ENCODE results near the gene KREMEN1.

KREMEN1 gene

DNA sequence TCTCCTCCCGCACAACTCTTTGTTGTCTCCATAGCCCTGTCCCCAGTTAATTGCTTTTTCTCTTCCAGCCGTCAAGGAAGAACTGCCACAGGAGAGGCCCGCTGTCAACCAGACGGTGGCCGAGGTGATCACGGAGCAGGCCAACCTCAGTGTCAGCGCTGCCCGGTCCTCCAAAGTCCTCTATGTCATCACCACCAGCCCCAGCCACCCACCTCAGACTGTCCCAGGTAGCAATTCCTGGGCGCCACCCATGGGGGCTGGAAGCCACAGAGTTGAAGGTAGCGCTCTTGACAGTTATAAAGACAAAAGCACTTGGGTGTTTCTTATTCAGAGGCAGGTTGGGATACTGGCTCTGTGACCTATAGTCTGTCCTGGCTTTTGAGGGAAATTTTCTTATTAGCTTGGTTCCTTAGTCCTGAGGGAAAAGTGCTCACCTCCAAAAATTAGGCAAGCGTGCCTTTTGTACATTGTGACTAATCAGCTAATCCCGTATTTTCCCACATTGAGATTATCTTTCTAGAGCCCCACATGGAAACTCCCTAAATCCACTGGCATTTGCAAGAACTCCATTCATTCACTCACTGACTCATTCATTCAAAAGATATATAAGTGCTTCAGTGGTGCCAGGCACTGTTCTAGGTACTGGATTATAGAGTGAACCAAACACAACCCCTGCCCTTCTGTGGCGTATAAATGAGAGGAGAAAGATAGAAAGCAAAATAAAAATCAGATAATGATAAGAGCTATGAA is 65.9 kb downstream of the KREMEN1 start:
- H3K4me2 ChIP-seq (ENCODE audit: low read depth, low read length): no peak overlapping the region
- H3K36me3 ChIP-seq (replicated peaks; ENCODE audit: insufficient read depth, low read length): no peaks in the 10 kb centered on the region
- no peaks in the 10 kb centered on the region for H3K27me3 ChIP-seq (replicated peaks; ENCODE audit: insufficient read depth, low read length)
- TF ChIP-seq EZH2 (optimal IDR thresholded peaks at IDR 0.05; ENCODE audit: low read depth, low read length): no peak
- TF ChIP-seq, protein P1, sequence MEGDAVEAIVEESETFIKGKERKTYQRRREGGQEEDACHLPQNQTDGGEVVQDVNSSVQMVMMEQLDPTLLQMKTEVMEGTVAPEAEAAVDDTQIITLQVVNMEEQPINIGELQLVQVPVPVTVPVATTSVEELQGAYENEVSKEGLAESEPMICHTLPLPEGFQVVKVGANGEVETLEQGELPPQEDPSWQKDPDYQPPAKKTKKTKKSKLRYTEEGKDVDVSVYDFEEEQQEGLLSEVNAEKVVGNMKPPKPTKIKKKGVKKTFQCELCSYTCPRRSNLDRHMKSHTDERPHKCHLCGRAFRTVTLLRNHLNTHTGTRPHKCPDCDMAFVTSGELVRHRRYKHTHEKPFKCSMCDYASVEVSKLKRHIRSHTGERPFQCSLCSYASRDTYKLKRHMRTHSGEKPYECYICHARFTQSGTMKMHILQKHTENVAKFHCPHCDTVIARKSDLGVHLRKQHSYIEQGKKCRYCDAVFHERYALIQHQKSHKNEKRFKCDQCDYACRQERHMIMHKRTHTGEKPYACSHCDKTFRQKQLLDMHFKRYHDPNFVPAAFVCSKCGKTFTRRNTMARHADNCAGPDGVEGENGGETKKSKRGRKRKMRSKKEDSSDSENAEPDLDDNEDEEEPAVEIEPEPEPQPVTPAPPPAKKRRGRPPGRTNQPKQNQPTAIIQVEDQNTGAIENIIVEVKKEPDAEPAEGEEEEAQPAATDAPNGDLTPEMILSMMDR (IDR thresholded peaks at IDR 0.05; ENCODE audit: low read length): no peak
- no peak for TF ChIP-seq EZH2phosphoT487 (IDR thresholded peaks at IDR 0.05; ENCODE audit: low read length)
- H3K9me3 ChIP-seq (replicated peaks; ENCODE audit: insufficient read depth, low read length): no peaks in the 10 kb centered on the region
- H3K4me1 ChIP-seq (ENCODE audit: low read length): no peaks in the 10 kb centered on the region
- no peak overlapping the region for H3K4me3 ChIP-seq (ENCODE audit: low read length)
- DNase-seq: no peak
- no peak overlapping the region for H3K9ac ChIP-seq (ENCODE audit: low read length)
- H3F3A ChIP-seq (ENCODE audit: insufficient read depth, low read length): no peaks in the 10 kb centered on the region
- no peak overlapping the region for H3K27ac ChIP-seq (ENCODE audit: low read length)
- no peaks in the 10 kb centered on the region for H4K20me1 ChIP-seq (ENCODE audit: insufficient read depth, low read length)
- no peaks in the 10 kb centered on the region for H3K9me2 ChIP-seq (replicated peaks; ENCODE audit: insufficient read depth, low read length)
- H3K79me2 ChIP-seq (ENCODE audit: low read length): no peaks in the 10 kb centered on the region
- no peak overlapping the region for H2AFZ ChIP-seq (ENCODE audit: low read length)

GRCh38 chr22:29139965-29140782 is 67.3 kb downstream of the KREMEN1 start:
- TF ChIP-seq, protein P1 (IDR thresholded peaks at IDR 0.05; ENCODE audit: low read length): no peak
- no peak for TF ChIP-seq EZH2 (optimal IDR thresholded peaks at IDR 0.05; ENCODE audit: low read depth, low read length)
- no peak for TF ChIP-seq EZH2phosphoT487 (IDR thresholded peaks at IDR 0.05; ENCODE audit: low read length)

GRCh38 chr22:29141078-29141688 is 68.3 kb downstream of the KREMEN1 start:
- Histone ChIP-seq H3F3A (ENCODE audit: insufficient read depth, low read length) (no peaks in the 10 kb centered on the region), H3K4me3 (ENCODE audit: low read length) (no peak overlapping the region), H3K4me1 (ENCODE audit: low read length) (no peaks in the 10 kb centered on the region), H3K79me2 (ENCODE audit: low read length) (no peaks in the 10 kb centered on the region), H3K4me2 (ENCODE audit: low read depth, low read length) (no peak overlapping the region), H3K27me3 (replicated peaks; ENCODE audit: insufficient read depth, low read length) (no peaks in the 10 kb centered on the region), H3K9me2 (replicated peaks; ENCODE audit: insufficient read depth, low read length) (no peaks in the 10 kb centered on the region), H2AFZ (ENCODE audit: low read length) (no peak overlapping the region), H3K36me3 (replicated peaks; ENCODE audit: insufficient read depth, low read length) (no peaks in the 10 kb centered on the region), H4K20me1 (ENCODE audit: insufficient read depth, low read length) (no peaks in the 10 kb centered on the region), H3K9ac (ENCODE audit: low read length) (no peak overlapping the region), H3K27ac (ENCODE audit: low read length) (no peak overlapping the region), H3K9me3 (replicated peaks; ENCODE audit: insufficient read depth, low read length) (no peaks in the 10 kb centered on the region)
- TF ChIP-seq EZH2 (optimal IDR thresholded peaks at IDR 0.05; ENCODE audit: low read depth, low read length): no peak
- DNase-seq: no peak

More at GRCh38 chr22:29139965-29140782, 67.3 kb downstream of the KREMEN1 start:
- Histone ChIP-seq H2AFZ (ENCODE audit: low read length) (no peak overlapping the region), H3F3A (ENCODE audit: insufficient read depth, low read length) (no peaks in the 10 kb centered on the region), H3K4me3 (ENCODE audit: low read length) (no peak overlapping the region), H3K9ac (ENCODE audit: low read length) (no peak overlapping the region), H4K20me1 (ENCODE audit: insufficient read depth, low read length) (no peaks in the 10 kb centered on the region), H3K9me2 (replicated peaks; ENCODE audit: insufficient read depth, low read length) (no peaks in the 10 kb centered on the region), H3K4me1 (ENCODE audit: low read length) (no peaks in the 10 kb centered on the region), H3K27ac (ENCODE audit: low read length) (no peak overlapping the region), H3K4me2 (ENCODE audit: low read depth, low read length) (no peak overlapping the region), H3K79me2 (ENCODE audit: low read length) (no peaks in the 10 kb centered on the region), H3K9me3 (replicated peaks; ENCODE audit: insufficient read depth, low read length) (no peaks in the 10 kb centered on the region), H3K27me3 (replicated peaks; ENCODE audit: insufficient read depth, low read length) (no peaks in the 10 kb centered on the region), H3K36me3 (replicated peaks; ENCODE audit: insufficient read depth, low read length) (no peaks in the 10 kb centered on the region)
- DNase-seq: no peak

Data from MM.1S (cell line).